ENCODE data around the gene GFM2. TPM values are rescaled to one million over a fixed set of nuclear protein-coding genes. Genes with fewer than 3 reads are reported as not detected.

The GFM2 gene
- total and polyA plus RNA-seq, 2 of the 8 experiments (the other 6 are each of a cell fraction or from before 2014, with no cell fraction given), result 17.8 to 30.6 TPM

GRCh38 chr5:74765929-74766328 lies 988 bp downstream of the GFM2 start:
- H2AFZ ChIP-seq (ENCODE audit: low read length), result no peak overlapping the region
- POLR2A ChIA-PET (ENCODE audit: partially characterized antibody), result interaction anchor here (1.5 kb wide), 1 partner anchor 100 kb away, joined by 8 read pairs; the partner anchor contains the start of gene FAM169A
- no peak for TF ChIP-seq TAF1 (IDR thresholded peaks at IDR 0.05; ENCODE audit: low read depth, low read length)
- TF ChIP-seq RAD21 (IDR thresholded peaks at IDR 0.05 in 1 of 2, conservative IDR thresholded peaks at IDR 0.05 in 1 of 2; ENCODE audit: low read depth in 2 of 2, low read length in 2 of 2), result no peak
- TF ChIP-seq CBX8 (IDR thresholded peaks at IDR 0.05; ENCODE audit: borderline replicate concordance, low read depth, low read length), result no peak
- no peak for TF ChIP-seq JUND (IDR thresholded peaks at IDR 0.05; ENCODE audit: low read length)
- no peak for TF ChIP-seq HDAC6 (IDR thresholded peaks at IDR 0.05; ENCODE audit: low read depth, low read length)
- TF ChIP-seq FOSL1 (IDR thresholded peaks at IDR 0.05; ENCODE audit: insufficient read depth, low read depth, low read length), result no peak
- no peak for TF ChIP-seq CHD2 (IDR thresholded peaks at IDR 0.05; ENCODE audit: low read length)
- no peak for TF ChIP-seq CTBP2 (IDR thresholded peaks at IDR 0.05; ENCODE audit: borderline replicate concordance, insufficient read depth, insufficient read length, low read length)
- no peak for TF ChIP-seq KDM4A (IDR thresholded peaks at IDR 0.05; ENCODE audit: low read depth, low read length, severe bottlenecking)
- no peak for TF ChIP-seq POU5F1 (IDR thresholded peaks at IDR 0.05; ENCODE audit: low read depth, low read length)
- no peak for TF ChIP-seq RBBP5 (IDR thresholded peaks at IDR 0.05; ENCODE audit: borderline replicate concordance, low read depth, low read length)

More at GRCh38 chr5:74765929-74766328, 988 bp downstream of the GFM2 start:
- no peaks in the 10 kb centered on the region; the same call in 1 of the 2 replicates for H3K23me2 ChIP-seq (ENCODE audit: low read depth, low read length)
- no peak overlapping the region for H4K8ac ChIP-seq (ENCODE audit: extremely low read depth, insufficient read depth, low read length)
- no peak overlapping the region for H2AK5ac ChIP-seq (ENCODE audit: low read depth, low read length)
- no peak overlapping the region for H3K23ac ChIP-seq (ENCODE audit: insufficient read length)
- peaks cover 3% of the 10 kb centered on the region; the same call in 1 of the 2 replicates for H3K79me1 ChIP-seq (ENCODE audit: low read depth, low read length)
- no peak for FAIRE-seq
- H3K4me3 ChIP-seq (ENCODE audit: extremely low read depth in 1 of 4, insufficient read depth in 2 of 4, low read depth in 3 of 4, low read length in 4 of 4), result peak overlapping the region; percentile 86 to 100 (median 93); a peak in 7 of 8 replicates
- no peak overlapping the region for H2BK20ac ChIP-seq (ENCODE audit: low read length)
- 91% methylated on average over 27 of the region's 27 CpGs; no CpG with 5 or more reads in 1 of the 2 experiments for WGBS, 2 experiments (ENCODE audit: extremely low coverage in 1 of 2, insufficient coverage in 1 of 2, insufficient read length in 1 of 2, insufficient replicate concordance in 2 of 2, low coverage in 1 of 2, low lambda C conversion rate in 2 of 2, missing lambda C conversion rate in 1 of 2)
- no peak overlapping the region for H2BK15ac ChIP-seq (ENCODE audit: low read length)
- H3K4me2 ChIP-seq (ENCODE audit: insufficient read depth in 1 of 2, low read depth in 2 of 2, low read length in 2 of 2), result peak overlapping the region; percentile 67 to 84
- H4K20me1 ChIP-seq (replicated peaks in 1 of 2; ENCODE audit: control insufficient read depth in 1 of 2, insufficient read depth in 2 of 2, low read length in 2 of 2), result peaks cover 0 to 3% of the 10 kb centered on the region in 2 experiments
- no peak for DNase-seq (ENCODE audit: low read depth in 1 of 2, low spot score in 2 of 2)
- H3K18ac ChIP-seq (ENCODE audit: extremely low read depth, low read length), result no peak overlapping the region
- H3K27me3 ChIP-seq (replicated peaks in 1 of 4; ENCODE audit: control insufficient read depth in 3 of 4, extremely low read depth in 1 of 4, insufficient read depth in 3 of 4, low read length in 3 of 4), result no peaks in the 10 kb centered on the region
- no peak overlapping the region for H2BK5ac ChIP-seq (ENCODE audit: low read depth, low read length)
- no peak overlapping the region for H3K14ac ChIP-seq (ENCODE audit: insufficient read length)
- H4K91ac ChIP-seq (replicated peaks; ENCODE audit: insufficient read length, low read length), result no peak overlapping the region
- H3K56ac ChIP-seq (replicated peaks; ENCODE audit: insufficient read length, low read depth, low read length), result no peak overlapping the region
- peaks cover 12 to 45% of the 10 kb centered on the region in 2 experiments for H3K79me2 ChIP-seq (ENCODE audit: control insufficient read depth in 1 of 2, insufficient read depth in 2 of 2, low read length in 2 of 2)
- no peak overlapping the region for H2BK12ac ChIP-seq (ENCODE audit: low read depth, low read length)
- CTCF ChIA-PET (ENCODE audit: partially characterized antibody), result interaction anchor here (0.5 to 2.7 kb wide), 19 partner anchors 9 to 284 kb away, joined by 3 to 10 read pairs (median 4); no protein-coding TSS in a partner anchor
- no peak overlapping the region for H4K5ac ChIP-seq (ENCODE audit: insufficient read length, low read depth, low read length)
- H3K9ac ChIP-seq (replicated peaks in 1 of 4; ENCODE audit: extremely low read depth in 1 of 4, low read depth in 3 of 4, low read length in 3 of 4), result peak overlapping the region in 2 of 4 experiments; percentile 14 to 28; a peak in 1 of 7 replicates
- no peak overlapping the region for H3K27ac ChIP-seq (ENCODE audit: low read depth, low read length)
- no peak overlapping the region for H3K4ac ChIP-seq (replicated peaks; ENCODE audit: insufficient read length, low read depth, low read length)
- no peak overlapping the region for H2BK120ac ChIP-seq (replicated peaks; ENCODE audit: low read depth, low read length)
- H3K4me1 ChIP-seq (replicated peaks in 1 of 4; ENCODE audit: control insufficient read depth in 3 of 4, insufficient read depth in 4 of 4, low read length in 3 of 4), result peaks cover 0 to 4% (median 2%) of the 10 kb centered on the region in 4 experiments; a peak in 2 of 7 replicates
- H3K36me3 ChIP-seq (ENCODE audit: control insufficient read depth in 2 of 4, insufficient read depth in 4 of 4, low read length in 3 of 4), result peaks cover 0 to 31% (median 17%) of the 10 kb centered on the region in 4 experiments; a peak in 7 of 8 replicates
- no peaks in the 10 kb centered on the region for H3K9me3 ChIP-seq (ENCODE audit: insufficient read depth in 2 of 2, low read depth in 1 of 2, low read length in 1 of 2)
